NT2/D1 (cell line): ENCODE results near the gene VARS2.

Experiments
- SUZ12 ChIP-seq: IDR thresholded peaks from 2 replicates; pipeline ENCODE4 v1.6.1; 2011; ENCODE audit not compliant: insufficient read length, insufficient read depth; ENCODE audit errors: extremely low read depth
- YY1 ChIP-seq: IDR thresholded peaks from 2 replicates; pipeline ENCODE4 v1.6.1; 2011; ENCODE audit not compliant: insufficient read length, insufficient read depth
- ZNF274 ChIP-seq: IDR thresholded peaks from 2 replicates; pipeline ENCODE4 v1.6.1; 2011; ENCODE audit warnings: mild to moderate bottlenecking, low read depth, low read length

GRCh38 chr6:30951907-30952469 lies 38.0 kb downstream of the VARS2 start:
- no peak for TF ChIP-seq YY1
- TF ChIP-seq SUZ12, result no peak
- TF ChIP-seq ZNF274, result no peak
